Tibial nerve (tissue), 4 donors: Measurements from ENCODE around the gene DZIP1L.

Experiments used
- CTCF ChIP-seq, 5 experiments: fragments of 200-600 bp in 3 of 5; fragments of 450-650 bp in 2 of 5; sonication (generic) in 3 of 5; IDR thresholded peaks; one replicate each; pipeline ENCODE4 v1.5.1; 2016 to 2019; ENCODE audit warnings: antibody characterized with exemption in 5 of 5, mild to moderate bottlenecking in 3 of 5, moderate library complexity in 2 of 5
- EP300 ChIP-seq, 2 donors: sonication (generic); formaldehyde crosslinking; IDR thresholded peaks; one replicate each; pipeline ENCODE4 v1.6.1; 2017; ENCODE audit warnings: antibody characterized with exemption in 2 of 2, mild to moderate bottlenecking in 1 of 2
- POLR2A ChIP-seq, 2 donors: fragments of 450-650 bp; IDR thresholded peaks; one replicate each; pipeline ENCODE4 v1.6.1; 2017; ENCODE audit warnings: antibody characterized with exemption in 2 of 2, mild to moderate bottlenecking in 2 of 2, moderate library complexity in 2 of 2

DNA sequence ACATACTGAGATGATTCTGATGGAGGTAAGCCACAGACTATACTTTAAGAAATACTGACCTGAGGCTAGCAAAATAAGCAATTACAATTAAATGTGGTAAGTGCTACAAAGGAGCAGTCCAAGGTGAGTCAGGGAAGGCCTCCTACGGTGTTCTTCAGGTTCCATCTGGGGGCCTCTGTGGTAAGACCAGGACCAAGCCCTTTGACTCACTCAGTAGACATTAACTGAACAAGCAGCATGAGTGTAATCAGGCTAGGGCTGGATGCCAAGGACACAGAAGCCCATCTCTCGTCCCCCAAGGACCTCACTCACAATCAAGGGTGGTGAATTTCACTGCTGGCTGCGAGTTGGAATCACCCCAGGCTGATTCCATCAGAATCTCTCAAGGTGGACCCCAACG, 37.3 kb downstream of the DZIP1L start:
- TF ChIP-seq CTCF (IDR thresholded peaks at IDR 0.05) (no peak), POLR2A (IDR thresholded peaks at IDR 0.05) (no peak), EP300 (IDR thresholded peaks at IDR 0.05) (no peak)
